ENCODE results near the gene SORBS1. TPM values are rescaled to one million over a fixed set of nuclear protein-coding genes. Genes with fewer than 3 reads are reported as not detected.

Gene SORBS1
- total and polyA plus RNA-seq, 9 of the 15 experiments (the other 6 are each of a cell fraction or from before 2014, with no cell fraction given): 2.0 to 13.3 (median 6.5) TPM

GRCh38 chr10:95335933-95336699 is 225.1 kb downstream of the SORBS1 start:
- TF ChIP-seq ZNF140 (CRISPR knock-in tag; IDR thresholded peaks at IDR 0.05) (no peak), UBTF (IDR thresholded peaks at IDR 0.05; ENCODE audit: borderline replicate concordance in 1 of 2, low read depth in 2 of 2, low read length in 2 of 2) (no peak), DACH1 (IDR thresholded peaks at IDR 0.05; ENCODE audit: partially characterized antibody) (no peak), NCOA4 (IDR thresholded peaks at IDR 0.05; ENCODE audit: partially characterized antibody) (no peak), GTF3C2 (IDR thresholded peaks at IDR 0.05; ENCODE audit: borderline replicate concordance, extremely low read depth, insufficient read length) (no peak), XRCC4 (IDR thresholded peaks at IDR 0.05; ENCODE audit: extremely low read depth, insufficient read depth, insufficient read length) (no peak), ZNF347 (CRISPR knock-in tag; IDR thresholded peaks at IDR 0.05; ENCODE audit: low read depth) (no peak)
- no TSS peak for BruUV-seq (replicated peaks)
- Histone ChIP-seq H3K27ac (ENCODE audit: extremely low read depth, low read depth, low read length) (no peak overlapping the region), H3K4me3 (no peak overlapping the region), H3K9me3 (replicated peaks; ENCODE audit: control insufficient read depth, insufficient read depth, low read depth, low read length) (no peaks in the 10 kb centered on the region), H3K27me3 (ENCODE audit: control insufficient read depth in 2 of 2, insufficient read depth in 2 of 2, low read length in 2 of 2) (no peaks in the 10 kb centered on the region; a peak in 1 of 5 replicates), H4K20me1 (replicated peaks; ENCODE audit: control insufficient read depth, insufficient read depth, low read length) (no peaks in the 10 kb centered on the region), H3K4me1 (replicated peaks in 1 of 2; ENCODE audit: control insufficient read depth in 2 of 2, insufficient read depth in 2 of 2, low read length in 2 of 2) (peaks cover 5 to 9% of the 10 kb centered on the region in 2 experiments; a peak in 4 of 5 replicates), H3K4me2 (ENCODE audit: insufficient read depth, low read length) (no peak overlapping the region), H3K36me3 (ENCODE audit: control insufficient read depth, insufficient read depth, low read length) (no peaks in the 10 kb centered on the region; the same call in 2 of the 3 replicates), H3K9ac (ENCODE audit: insufficient read depth in 1 of 2, low read depth in 2 of 2, low read length in 2 of 2) (no peak overlapping the region), H2AFZ (ENCODE audit: low read depth, low read length) (no peak overlapping the region), H3K79me2 (ENCODE audit: control insufficient read depth, insufficient read depth, low read length) (no peaks in the 10 kb centered on the region), H3K9me1 (ENCODE audit: control insufficient read depth, insufficient read depth, low read length) (no peaks in the 10 kb centered on the region)
- 82% methylated on average over 16 of the region's 19 CpGs for WGBS (ENCODE audit: insufficient coverage, low coverage, missing lambda C conversion rate)
- DNase-seq (ENCODE audit: extremely low read depth in 1 of 4, low spot score in 3 of 4): no peak
- POLR2A ChIA-PET: interaction anchor here (0.6 kb wide), 1 partner anchor 215 kb away, joined by 3 read pairs; no protein-coding TSS in a partner anchor
- in situ Hi-C loops (cut with MboI): no loop called here
- CTCF ChIA-PET (ENCODE audit: low intra/inter-chr PET ratio): no interaction called here
- no peak for FAIRE-seq
- intact Hi-C loops (cut with micrococcal nuclease): no loop called here
- no peak for ATAC-seq
